NCI-H187 treated with DMSO at 0.1 percent for 48 hours (cell line): ENCODE measurements around the gene IFNA14.
"Not testable (repeated sequence)": the region's sequence is repeated elsewhere in the genome, so short reads cannot be mapped to it uniquely, and the experiment has no call there.

Source experiments
- DNase-seq: peaks from one replicate; lab custom pipeline; 2025; lab: John Stamatoyannopoulos, UW

The IFNA14 gene

GRCh38 chr9:21213411-21214326, 26.1 kb downstream of the IFNA14 start:
- not testable (repeated sequence) for DNase-seq

GRCh38 chr9:21212160-21212559, 27.6 kb downstream of the IFNA14 start:
- not testable (repeated sequence) for DNase-seq

GRCh38 chr9:21210782-21211181, 29.0 kb downstream of the IFNA14 start:
- DNase-seq = not testable (repeated sequence)

GRCh38 chr9:21210311-21210710, 29.5 kb downstream of the IFNA14 start:
- DNase-seq = no peak

GRCh38 chr9:21207043-21207442, 32.8 kb downstream of the IFNA14 start, which contains the start of gene IFNA10:
Gene IFNA10, minus strand, starts transcription at chr9:21207143. Its CDS starts 46 bp downstream, at chr9:21207097.
- not testable (repeated sequence) for DNase-seq

GRCh38 chr9:21205204-21205603, 34.6 kb downstream of the IFNA14 start:
- DNase-seq = no peak

- not testable (repeated sequence) for DNase-seq
Observed at GRCh38 chr9:21202105-21202504, 37.7 kb downstream of the IFNA14 start, which contains the start of gene IFNA7. Gene IFNA7, minus strand, starts transcription at chr9:21202205. Its CDS starts 40 bp downstream, at chr9:21202165.

GRCh38 chr9:21194867-21195776, 44.7 kb downstream of the IFNA14 start:
- DNase-seq = not testable (repeated sequence)
